AG04449 (cell line): Measurements from ENCODE around the gene ALDH1L2.

Experiments
- CTCF ChIA-PET: fragments of 350-600 bp; formaldehyde crosslinking; extraction: SDS; loops from one replicate; lab custom pipeline; 2021; ENCODE audit warnings: antibody characterized with exemption; lab: Yijun Ruan, JAX
- POLR2A ChIA-PET: fragments of 400-600, 350-600 bp; formaldehyde crosslinking; extraction: SDS; loops from one replicate; lab custom pipeline; 2020; ENCODE audit warnings: antibody characterized with exemption, inconsistent platforms; lab: Yijun Ruan, JAX
- DNase-seq: peaks from one replicate; pipeline ENCODE4 v3.0.0-alpha.2; 2010; ENCODE audit warnings: low read depth, low spot score
- H3K4me3 ChIP-seq: 2 replicates; pipeline ENCODE4 v1.5.1; 2011; ENCODE audit warnings: low read depth, mild to moderate bottlenecking, control low read depth, low read length
- TF ChIP-seq, protein P1 (sequence below): IDR thresholded peaks from one replicate; pipeline ENCODE4 v1.5.1; 2011; ENCODE audit warnings: mild to moderate bottlenecking, moderate library complexity, low read length, control low read depth, inconsistent platforms; ENCODE audit not compliant: insufficient read depth; ENCODE audit errors: missing control alignments

ALDH1L2 gene

DNA sequence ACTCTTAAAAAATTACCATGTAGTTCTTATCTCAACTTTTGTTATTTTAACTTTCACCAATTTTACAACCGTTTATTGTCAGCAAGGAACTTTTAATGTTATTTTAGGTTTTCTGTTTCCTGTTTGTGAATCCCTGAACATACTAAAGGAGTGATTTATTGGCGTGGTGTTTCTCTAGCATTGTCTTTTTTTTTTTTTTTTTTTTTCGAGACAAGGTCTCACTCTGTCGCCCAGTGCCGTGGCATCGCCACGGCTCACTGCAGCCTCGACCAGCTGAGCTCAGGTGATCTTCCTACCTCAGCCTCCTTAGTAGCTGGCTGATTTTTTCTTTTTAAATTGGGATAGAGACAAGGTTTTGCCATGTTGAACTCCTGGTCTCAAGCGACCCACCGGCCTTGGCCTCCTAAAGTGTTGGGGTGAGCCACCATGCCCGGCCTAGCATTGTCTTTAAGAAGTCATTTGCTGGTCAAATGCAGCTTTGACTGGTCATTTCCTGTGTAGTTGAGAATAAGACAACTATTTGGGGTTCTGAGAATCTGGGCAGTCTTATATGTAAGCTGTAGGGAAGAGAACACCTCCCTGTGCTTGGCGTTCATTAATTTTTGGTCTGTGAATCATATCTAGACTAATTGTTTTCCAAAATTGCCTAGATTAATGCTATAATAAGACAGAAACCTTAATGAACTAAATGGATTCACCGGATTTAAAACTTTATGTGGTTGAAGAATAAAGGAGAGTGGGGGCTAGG, 25.4 kb upstream of the ALDH1L2 start:
- peak overlapping the region; percentile 99 for H3K4me3 ChIP-seq
- ChIA-PET CTCF (interaction anchor here (0.9 kb wide), 1 partner anchor 56 kb away, joined by 3 read pairs; no protein-coding TSS in a partner anchor), POLR2A (interaction anchor here (0.6 kb wide), 1 partner anchor 26 kb away, joined by 3 read pairs; no protein-coding TSS in a partner anchor)
- TF ChIP-seq, protein P1, sequence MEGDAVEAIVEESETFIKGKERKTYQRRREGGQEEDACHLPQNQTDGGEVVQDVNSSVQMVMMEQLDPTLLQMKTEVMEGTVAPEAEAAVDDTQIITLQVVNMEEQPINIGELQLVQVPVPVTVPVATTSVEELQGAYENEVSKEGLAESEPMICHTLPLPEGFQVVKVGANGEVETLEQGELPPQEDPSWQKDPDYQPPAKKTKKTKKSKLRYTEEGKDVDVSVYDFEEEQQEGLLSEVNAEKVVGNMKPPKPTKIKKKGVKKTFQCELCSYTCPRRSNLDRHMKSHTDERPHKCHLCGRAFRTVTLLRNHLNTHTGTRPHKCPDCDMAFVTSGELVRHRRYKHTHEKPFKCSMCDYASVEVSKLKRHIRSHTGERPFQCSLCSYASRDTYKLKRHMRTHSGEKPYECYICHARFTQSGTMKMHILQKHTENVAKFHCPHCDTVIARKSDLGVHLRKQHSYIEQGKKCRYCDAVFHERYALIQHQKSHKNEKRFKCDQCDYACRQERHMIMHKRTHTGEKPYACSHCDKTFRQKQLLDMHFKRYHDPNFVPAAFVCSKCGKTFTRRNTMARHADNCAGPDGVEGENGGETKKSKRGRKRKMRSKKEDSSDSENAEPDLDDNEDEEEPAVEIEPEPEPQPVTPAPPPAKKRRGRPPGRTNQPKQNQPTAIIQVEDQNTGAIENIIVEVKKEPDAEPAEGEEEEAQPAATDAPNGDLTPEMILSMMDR: no peak
- no peak for DNase-seq

DNA sequence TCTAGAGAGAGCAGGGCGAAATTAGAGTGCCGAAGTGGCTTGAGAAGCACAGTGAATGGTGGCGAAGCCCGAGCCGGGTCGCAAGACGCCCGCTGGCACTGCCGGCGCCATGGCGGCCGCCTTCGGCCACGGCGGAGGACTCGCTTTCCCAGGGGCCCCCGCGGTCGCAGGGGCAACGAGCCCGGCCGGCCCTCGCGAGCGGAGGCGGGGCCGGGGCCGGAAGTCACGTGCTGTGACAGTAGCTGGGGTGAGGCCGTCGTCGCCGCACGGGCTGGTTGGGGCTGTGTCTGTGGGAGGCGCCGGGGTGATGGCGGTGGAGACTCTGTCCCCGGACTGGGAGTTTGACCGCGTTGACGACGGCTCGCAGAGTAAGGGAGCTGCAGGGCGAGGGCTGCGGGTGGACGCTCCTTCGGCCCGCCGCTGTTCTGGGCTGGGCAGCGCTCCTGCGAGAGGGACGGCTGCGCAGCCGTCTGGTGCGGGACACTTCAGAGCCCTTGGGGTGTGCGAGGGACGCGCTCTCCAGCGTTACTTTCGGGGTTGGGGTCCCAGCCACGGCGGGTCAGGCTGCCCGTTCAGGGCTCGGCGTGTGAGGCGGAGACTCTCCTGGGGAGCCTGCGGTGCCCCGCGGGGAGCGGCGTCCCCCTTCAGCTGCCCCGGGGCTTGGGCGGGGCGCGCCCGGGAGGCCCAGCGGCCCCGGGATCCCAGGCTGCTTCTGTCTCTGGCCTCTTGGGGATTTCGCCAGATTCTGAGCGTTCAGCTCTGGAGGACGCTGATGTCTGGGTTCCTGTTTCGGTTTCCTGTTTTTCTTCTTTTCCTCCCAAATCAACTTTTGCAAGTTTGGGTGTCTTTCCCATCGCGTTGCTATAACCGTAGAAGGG, 23.5 kb upstream of the ALDH1L2 start, which contains the start of gene WASHC4:
Gene WASHC4, plus strand, starts transcription at position 238 of the 878 bp plus-strand sequence. Its CDS starts 70 bp downstream, at position 308.
- peak within 1 kb of the TSS; percentile 99 for H3K4me3 ChIP-seq
- POLR2A ChIA-PET: interaction anchor here (0.5 to 2.5 kb wide), 8 partner anchors 11 to 819 kb away, joined by 3 to 14 read pairs (median 3); partner anchors contain the start of gene ALDH1L2
- no peak for DNase-seq
- CTCF ChIA-PET: interaction anchor here (0.6 kb wide), 1 partner anchor 16 kb away, joined by 3 read pairs; no protein-coding TSS in a partner anchor
- TF ChIP-seq, protein P1: no peak

DNA sequence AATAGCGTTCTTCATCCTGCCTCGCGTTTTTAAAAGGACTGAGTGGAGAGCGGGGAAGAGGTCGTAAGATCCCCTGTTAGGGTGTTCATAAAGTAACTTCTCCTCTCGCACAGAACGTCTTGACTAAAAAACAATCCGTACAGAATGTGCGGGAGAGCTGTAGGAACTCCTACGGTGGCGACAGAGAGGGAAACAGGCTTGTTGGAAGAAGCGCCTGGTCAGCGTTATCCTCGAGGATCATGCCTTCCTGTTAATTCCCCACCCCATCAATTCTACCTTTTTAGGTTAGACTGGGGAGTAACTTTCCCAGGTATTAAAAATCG, 22.9 kb upstream of the ALDH1L2 start:
- TF ChIP-seq, protein P1: no peak
- DNase-seq: no peak
- peak overlapping the region; percentile 99 for H3K4me3 ChIP-seq
- ChIA-PET CTCF (no interaction called here), POLR2A (interaction anchor here (1.0 to 2.5 kb wide), 4 partner anchors 12 to 311 kb away, joined by 3 to 14 read pairs (median 4); partner anchors contain the start of gene ALDH1L2)

DNA sequence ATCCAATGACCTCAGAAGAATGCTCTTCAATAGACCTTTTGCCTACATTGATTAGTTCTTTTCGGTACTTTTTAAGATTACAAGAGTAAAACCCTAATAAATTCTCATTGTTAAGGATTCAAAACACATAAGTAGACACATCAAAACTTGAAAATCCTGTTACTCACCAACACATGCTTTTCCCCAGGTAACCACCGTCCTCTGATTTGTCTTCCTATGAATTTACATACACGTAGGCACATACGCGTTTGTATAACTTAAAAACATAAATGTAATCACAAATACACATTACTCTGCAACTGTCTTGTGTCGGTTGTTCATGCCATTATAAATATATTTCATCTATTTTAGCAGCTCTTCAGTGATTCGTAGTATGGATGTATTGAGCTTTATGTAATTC, 22.4 kb upstream of the ALDH1L2 start:
- ChIA-PET CTCF (no interaction called here), POLR2A (interaction anchor here (1.3 to 2.5 kb wide), 2 partner anchors 23 to 29 kb away, joined by 4 to 14 read pairs; partner anchors contain the start of gene ALDH1L2)
- no peak for DNase-seq
- TF ChIP-seq, protein P1: no peak
- peak overlapping the region; percentile 99; the same call in 1 of the 2 replicates for H3K4me3 ChIP-seq

DNA sequence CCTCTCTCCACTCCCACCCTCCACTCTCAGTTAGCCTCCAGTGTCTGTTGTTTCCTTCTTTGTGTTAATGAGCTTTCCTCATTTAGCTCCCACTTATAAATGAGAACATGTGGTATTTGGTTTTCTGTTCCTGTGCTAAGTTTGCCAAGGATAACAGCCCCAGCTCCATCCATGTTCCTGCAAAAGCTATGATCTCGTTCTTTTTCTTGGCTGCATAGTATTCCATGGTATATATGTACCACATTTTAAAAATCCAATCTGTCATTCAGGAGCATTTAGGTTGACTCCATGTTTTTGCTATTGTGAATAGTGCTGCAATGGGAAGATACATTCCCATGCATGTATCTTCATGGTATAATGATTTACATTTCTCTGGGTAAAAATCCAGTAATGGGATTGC, 20.5 kb upstream of the ALDH1L2 start:
- no peak for DNase-seq
- ChIA-PET CTCF (interaction anchor here (0.6 kb wide), 1 partner anchor 8 kb away, joined by 3 read pairs; no protein-coding TSS in a partner anchor), POLR2A (interaction anchor here (0.8 kb wide), 1 partner anchor 20 kb away, joined by 3 read pairs; the partner anchor contains the start of gene ALDH1L2)
- H3K4me3 ChIP-seq: no peak overlapping the region
- TF ChIP-seq, protein P1: no peak
